Left ventricle myocardium inferior (tissue), 1 donor: ENCODE measurements around the gene PHLDB2. TPM values are rescaled to one million over a fixed set of nuclear protein-coding genes. Genes with fewer than 3 reads are reported as not detected.

Source experiments
- DNase-seq: peaks from one replicate; pipeline ENCODE4 v3.0.0-alpha.2; 2020
- H3K27ac ChIP-seq: fragments of 200-600 bp; replicated peaks from 2 replicates; pipeline ENCODE4 v1.8.0; 2021
- H3K27me3 ChIP-seq: fragments of 200-600 bp; 2 replicates; pipeline ENCODE4 v1.8.0; 2021; ENCODE audit warnings: low read depth
- H3K36me3 ChIP-seq: fragments of 200-600 bp; 2 replicates; pipeline ENCODE4 v1.8.0; 2021
- H3K4me1 ChIP-seq: fragments of 200-600 bp; 2 replicates; pipeline ENCODE4 v1.8.0; 2021
- H3K4me3 ChIP-seq: fragments of 200-600 bp; 2 replicates; pipeline ENCODE4 v1.8.0; 2021; ENCODE audit warnings: mild to moderate bottlenecking, moderate library complexity
- H3K9me3 ChIP-seq: fragments of 200-600 bp; replicated peaks from 2 replicates; pipeline ENCODE4 v1.8.0; 2021
- CTCF ChIP-seq: fragments of 200-600 bp; IDR thresholded peaks from 2 replicates; pipeline ENCODE4 v1.8.0; 2021; ENCODE audit warnings: antibody characterized with exemption, mild to moderate bottlenecking, borderline replicate concordance
- intact Hi-C: fragments of 100-400 bp; cut with micrococcal nuclease; formaldehyde crosslinking; loops from one replicate; pipeline ENCODE4 v1.11.0; 2022
- total RNA-seq: library from RNA; stranded (reverse); fragmentation: NEBNext Ultra II Directional; extraction: Animal tissue kit (Norgen Biotek cat#: 25700); gene quantifications from one replicate; pipeline ENCODE4 v1.2.1, GENCODE V29; 2021
- donor health status: DM: no; HTN: yes; CAD: no; lungs with severe emphysema.

Gene PHLDB2
- total RNA-seq, 1 donor from 2014 or later: 89.3 TPM

- DNase-seq: no peak
- Histone ChIP-seq H3K27ac (peak overlapping the region; percentile 63), H3K27me3 (no peaks in the 10 kb centered on the region), H3K9me3 (peaks cover 15% of the 10 kb centered on the region), H3K4me3 (no peak overlapping the region), H3K4me1 (peaks cover 90% of the 10 kb centered on the region), H3K36me3 (peaks cover 24% of the 10 kb centered on the region)
- intact Hi-C loops: no loop called here
- no peak for TF ChIP-seq CTCF
Measured at GRCh38 chr3:111882194-111882593, 23.1 kb downstream of the PHLDB2 start.

- Histone ChIP-seq H3K9me3 (peaks cover 15% of the 10 kb centered on the region), H3K4me1 (peaks cover 96% of the 10 kb centered on the region), H3K27me3 (no peaks in the 10 kb centered on the region), H3K4me3 (no peak overlapping the region), H3K27ac (peak overlapping the region; percentile 63), H3K36me3 (peaks cover 24% of the 10 kb centered on the region)
- no peak for DNase-seq
- intact Hi-C loops: no loop called here
- TF ChIP-seq CTCF: no peak
Measured at GRCh38 chr3:111882799-111883198, 23.7 kb downstream of the PHLDB2 start.

- no peak for TF ChIP-seq CTCF
- Histone ChIP-seq H3K27me3 (no peaks in the 10 kb centered on the region), H3K27ac (peak overlapping the region; percentile 63)
Measured at GRCh38 chr3:111884411-111885018, 25.4 kb downstream of the PHLDB2 start.

GRCh38 chr3:111885578-111885977, 26.5 kb downstream of the PHLDB2 start:
- intact Hi-C loops: no loop called here
- DNase-seq: no peak
- H3K9me3 ChIP-seq: peaks cover 8% of the 10 kb centered on the region
- H3K4me1 ChIP-seq: peaks cover 97% of the 10 kb centered on the region
- H3K27ac ChIP-seq: peak overlapping the region; percentile 63
- TF ChIP-seq CTCF: no peak
- peaks cover 24% of the 10 kb centered on the region for H3K36me3 ChIP-seq
- H3K27me3 ChIP-seq: no peaks in the 10 kb centered on the region
- H3K4me3 ChIP-seq: no peak overlapping the region

More at GRCh38 chr3:111884411-111885018, 25.4 kb downstream of the PHLDB2 start:
- Histone ChIP-seq H3K4me1 (peaks cover 97% of the 10 kb centered on the region), H3K9me3 (peaks cover 15% of the 10 kb centered on the region), H3K36me3 (peaks cover 24% of the 10 kb centered on the region), H3K4me3 (peak overlapping the region; percentile 10)
- peak; percentile 35 for DNase-seq
- intact Hi-C loops: no loop called here

- intact Hi-C loops: no loop called here
- Histone ChIP-seq H3K4me3 (no peak overlapping the region), H3K4me1 (peaks cover 85% of the 10 kb centered on the region), H3K27me3 (no peaks in the 10 kb centered on the region), H3K9me3 (no peaks in the 10 kb centered on the region), H3K27ac (peak overlapping the region; percentile 50), H3K36me3 (peaks cover 3% of the 10 kb centered on the region)
- DNase-seq: no peak
- TF ChIP-seq CTCF: no peak
Measured at GRCh38 chr3:111890051-111890580, 31.1 kb downstream of the PHLDB2 start.
